ENCODE data around the gene BTBD16. TPM values are rescaled to one million over a fixed set of nuclear protein-coding genes. Genes with fewer than 3 reads are reported as not detected.

Gene BTBD16
- total and polyA plus RNA-seq, 2 donors (not counting 3 experiments of a cell fraction or from before 2014, with no cell fraction given) = 0.04 TPM; not detected in 1

DNA sequence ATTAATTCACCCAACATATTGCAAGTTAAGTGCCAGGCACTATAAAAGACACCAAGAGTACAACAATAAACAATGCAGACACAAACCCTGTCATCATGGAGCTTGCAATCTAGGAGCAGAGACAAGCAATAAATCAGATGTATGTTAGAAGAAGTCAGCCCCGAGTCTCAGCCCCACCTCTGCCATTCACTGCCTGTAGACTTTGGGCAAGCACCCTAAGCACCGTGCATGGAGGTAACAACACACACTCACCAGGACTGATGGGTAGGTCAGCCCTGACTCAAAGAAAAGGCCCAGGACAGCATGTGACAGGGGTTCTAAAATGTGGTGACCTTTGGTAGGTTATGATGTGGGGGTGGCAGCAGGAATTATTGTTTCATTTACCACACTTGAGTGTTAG is 54.1 kb downstream of the BTBD16 start:
- Histone ChIP-seq H4K20me1 (replicated peaks; ENCODE audit: control insufficient read depth, extremely low read depth, insufficient read depth, low read length) (no peaks in the 10 kb centered on the region), H3K4me3 (replicated peaks in 1 of 3; ENCODE audit: insufficient read depth in 1 of 3, low read depth in 1 of 3, low read length in 3 of 3) (no peak overlapping the region), H3K9ac (replicated peaks; ENCODE audit: extremely low read depth, insufficient read depth, low read length) (no peak overlapping the region), H3K4me1 (ENCODE audit: control insufficient read depth, extremely low read depth, insufficient read depth, low read length) (no peaks in the 10 kb centered on the region), H3K27me3 (ENCODE audit: control insufficient read depth in 2 of 2, insufficient read depth in 2 of 2, low read length in 2 of 2) (no peaks in the 10 kb centered on the region), H3K27ac (ENCODE audit: insufficient read depth, low read depth, low read length) (no peak overlapping the region), H3K9me1 (replicated peaks; ENCODE audit: control insufficient read depth, extremely low read depth, insufficient read depth, low read length) (no peaks in the 10 kb centered on the region), H2AFZ (ENCODE audit: low read depth, low read length) (no peak overlapping the region), H3K9me3 (replicated peaks; ENCODE audit: control insufficient read depth, insufficient read depth, low read length) (no peaks in the 10 kb centered on the region), H3K4me2 (ENCODE audit: insufficient read depth, low read length) (no peak overlapping the region), H3K36me3 (ENCODE audit: control insufficient read depth in 2 of 2, extremely low read depth in 1 of 2, insufficient read depth in 2 of 2, low read length in 2 of 2) (no peaks in the 10 kb centered on the region), H3K79me2 (ENCODE audit: control insufficient read depth, insufficient read depth, low read length) (no peaks in the 10 kb centered on the region)
- POLR2A ChIA-PET = no interaction called here
- no peak for FAIRE-seq
- DNase-seq (ENCODE audit: low read depth, low spot score) = no peak
- dilution Hi-C loops (cut with MboI; ENCODE audit: extremely low pct_ligation_motif_present, low sequenced_read_pairs) = no loop called here
- CTCF ChIA-PET = interaction anchor here (2.9 kb wide), 1 partner anchor 14 kb away, joined by 8 read pairs; no protein-coding TSS in a partner anchor
- BruUV-seq (replicated peaks) = no TSS peak
- TF ChIP-seq EZH2 (IDR thresholded peaks at IDR 0.05; ENCODE audit: borderline replicate concordance, low read depth, low read length, severe bottlenecking) = no peak
- TF ChIP-seq, protein P1, sequence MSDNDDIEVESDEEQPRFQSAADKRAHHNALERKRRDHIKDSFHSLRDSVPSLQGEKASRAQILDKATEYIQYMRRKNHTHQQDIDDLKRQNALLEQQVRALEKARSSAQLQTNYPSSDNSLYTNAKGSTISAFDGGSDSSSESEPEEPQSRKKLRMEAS (IDR thresholded peaks at IDR 0.05; ENCODE audit: insufficient read depth, insufficient read length) = no peak
- TF ChIP-seq, protein P2, sequence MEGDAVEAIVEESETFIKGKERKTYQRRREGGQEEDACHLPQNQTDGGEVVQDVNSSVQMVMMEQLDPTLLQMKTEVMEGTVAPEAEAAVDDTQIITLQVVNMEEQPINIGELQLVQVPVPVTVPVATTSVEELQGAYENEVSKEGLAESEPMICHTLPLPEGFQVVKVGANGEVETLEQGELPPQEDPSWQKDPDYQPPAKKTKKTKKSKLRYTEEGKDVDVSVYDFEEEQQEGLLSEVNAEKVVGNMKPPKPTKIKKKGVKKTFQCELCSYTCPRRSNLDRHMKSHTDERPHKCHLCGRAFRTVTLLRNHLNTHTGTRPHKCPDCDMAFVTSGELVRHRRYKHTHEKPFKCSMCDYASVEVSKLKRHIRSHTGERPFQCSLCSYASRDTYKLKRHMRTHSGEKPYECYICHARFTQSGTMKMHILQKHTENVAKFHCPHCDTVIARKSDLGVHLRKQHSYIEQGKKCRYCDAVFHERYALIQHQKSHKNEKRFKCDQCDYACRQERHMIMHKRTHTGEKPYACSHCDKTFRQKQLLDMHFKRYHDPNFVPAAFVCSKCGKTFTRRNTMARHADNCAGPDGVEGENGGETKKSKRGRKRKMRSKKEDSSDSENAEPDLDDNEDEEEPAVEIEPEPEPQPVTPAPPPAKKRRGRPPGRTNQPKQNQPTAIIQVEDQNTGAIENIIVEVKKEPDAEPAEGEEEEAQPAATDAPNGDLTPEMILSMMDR (IDR thresholded peaks at IDR 0.05; ENCODE audit: extremely low read depth in 1 of 2, insufficient read depth in 1 of 2, low read depth in 1 of 2, low read length in 2 of 2) = no peak
- TF ChIP-seq POLR2A (IDR thresholded peaks at IDR 0.05; ENCODE audit: low read depth, low read length) = no peak
- no peak for TF ChIP-seq POLR2AphosphoS5 (IDR thresholded peaks at IDR 0.05; ENCODE audit: insufficient read depth, low read depth, low read length)
- TF ChIP-seq MYC (IDR thresholded peaks at IDR 0.05; ENCODE audit: low read depth, low read length) = no peak
- TF ChIP-seq JUN (IDR thresholded peaks at IDR 0.05; ENCODE audit: borderline replicate concordance, insufficient read depth, insufficient read length, low read depth) = no peak
- no peak for TF ChIP-seq FOS (IDR thresholded peaks at IDR 0.05; ENCODE audit: borderline replicate concordance, insufficient read depth, low read length)
- no peak for TF ChIP-seq GATA2 (IDR thresholded peaks at IDR 0.05; ENCODE audit: insufficient read depth, insufficient read length, low read depth, low read length)
- intact Hi-C loops (cut with micrococcal nuclease) = no loop called here
